Measurements from ENCODE around the gene XXYLT1.

GRCh38 chr3:195097331-195098255 lies 173.4 kb downstream of the XXYLT1 start:
- TF ChIP-seq EZH2 (IDR thresholded peaks at IDR 0.05; ENCODE audit: low read length, unreplicated experiment) = no peak
- TF ChIP-seq, protein P1, sequence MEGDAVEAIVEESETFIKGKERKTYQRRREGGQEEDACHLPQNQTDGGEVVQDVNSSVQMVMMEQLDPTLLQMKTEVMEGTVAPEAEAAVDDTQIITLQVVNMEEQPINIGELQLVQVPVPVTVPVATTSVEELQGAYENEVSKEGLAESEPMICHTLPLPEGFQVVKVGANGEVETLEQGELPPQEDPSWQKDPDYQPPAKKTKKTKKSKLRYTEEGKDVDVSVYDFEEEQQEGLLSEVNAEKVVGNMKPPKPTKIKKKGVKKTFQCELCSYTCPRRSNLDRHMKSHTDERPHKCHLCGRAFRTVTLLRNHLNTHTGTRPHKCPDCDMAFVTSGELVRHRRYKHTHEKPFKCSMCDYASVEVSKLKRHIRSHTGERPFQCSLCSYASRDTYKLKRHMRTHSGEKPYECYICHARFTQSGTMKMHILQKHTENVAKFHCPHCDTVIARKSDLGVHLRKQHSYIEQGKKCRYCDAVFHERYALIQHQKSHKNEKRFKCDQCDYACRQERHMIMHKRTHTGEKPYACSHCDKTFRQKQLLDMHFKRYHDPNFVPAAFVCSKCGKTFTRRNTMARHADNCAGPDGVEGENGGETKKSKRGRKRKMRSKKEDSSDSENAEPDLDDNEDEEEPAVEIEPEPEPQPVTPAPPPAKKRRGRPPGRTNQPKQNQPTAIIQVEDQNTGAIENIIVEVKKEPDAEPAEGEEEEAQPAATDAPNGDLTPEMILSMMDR (conservative IDR thresholded peaks at IDR 0.05; ENCODE audit: low read depth, low read length) = no peak
- no peak for TF ChIP-seq EZH2phosphoT487 (IDR thresholded peaks at IDR 0.05; ENCODE audit: borderline replicate concordance, low read length)
